Adipose tissue (tissue), 3 donors: ENCODE results near the gene CTNNA2. TPM values are rescaled to one million over a fixed set of nuclear protein-coding genes. Genes with fewer than 3 reads are reported as not detected.

Experiments
- H3K27ac ChIP-seq: one replicate; pipeline ENCODE4 v1.5.1; 2013; ENCODE audit warnings: low read depth, low read length
- WGBS, 3 donors: extraction: QIAGEN DNeasy Blood & Tissue Kit; methylation state at CpG; one replicate each; pipeline ENCODE4 v1.1.7; 2013; 5-methylcytosine and 5-hydroxymethylcytosine counted together
- polyA plus RNA-seq, 3 donors: library from polyadenylated mRNA; stranded (reverse); fragments of 200-250 nt; gene quantifications; one replicate each; pipeline ENCODE4 v1.2.3, GENCODE V29; 2013
- donor health status: healthy with polysubstance abuse.
- donor health status: Bipolar disorder and iron deficiency.
- donor health status: healthy.

The CTNNA2 gene
- polyA plus RNA-seq, 3 donors: 0.07 to 0.47 TPM; not detected in 1

GRCh38 chr2:79980116-79980515 lies 467.3 kb downstream of the CTNNA2 start:
- WGBS, 3 donors: 39 to 76% (median 68%) methylated on average over 1 of the region's 1 CpG
- no peak overlapping the region for H3K27ac ChIP-seq

DNA sequence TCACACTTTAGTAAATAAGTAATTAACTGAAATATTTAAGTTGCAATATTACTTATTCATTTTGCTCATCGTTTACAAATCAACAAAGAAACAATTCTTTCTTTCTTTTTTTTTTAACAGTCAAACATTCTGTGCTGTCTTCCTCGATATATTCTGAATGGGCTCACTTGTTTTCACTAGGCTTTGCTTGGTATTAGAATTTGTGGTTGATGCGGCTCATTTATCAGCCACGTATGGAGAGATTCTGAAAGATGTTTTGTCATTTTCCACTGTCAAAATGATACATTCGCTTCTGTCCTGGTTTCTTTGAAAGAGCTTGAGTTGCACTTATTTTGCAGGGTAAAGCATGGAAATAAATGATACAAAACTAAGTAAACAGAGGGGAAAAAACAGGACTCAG lies 468.0 kb downstream of the CTNNA2 start:
- H3K27ac ChIP-seq: no peak overlapping the region
- WGBS, 3 donors: 50 to 82% (median 80%) methylated on average over 5 of the region's 5 CpGs

DNA sequence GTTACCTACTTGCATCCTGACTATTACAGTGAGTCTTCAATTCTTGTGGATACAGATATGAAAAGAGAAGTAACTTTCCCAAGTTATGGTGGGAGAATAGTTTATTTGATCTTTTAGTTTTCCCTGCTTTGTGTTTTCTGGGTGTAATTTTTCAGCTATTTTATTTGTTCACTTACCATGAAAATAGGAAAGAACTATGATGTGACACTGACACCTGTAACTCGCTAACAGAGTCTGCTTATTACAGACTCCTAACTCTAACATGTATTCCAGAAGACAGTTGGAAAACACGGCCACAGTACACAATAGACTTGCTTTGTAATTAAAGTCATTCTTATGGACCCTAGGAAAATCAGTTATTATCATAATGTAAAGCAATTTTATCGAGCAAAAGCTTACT lies 468.5 kb downstream of the CTNNA2 start:
- 67 to 84% (median 83%) methylated on average over 3 of the region's 3 CpGs for WGBS, 3 donors
- no peak overlapping the region for H3K27ac ChIP-seq

- WGBS, 3 donors: 67 to 77% (median 69%) methylated on average over 4 of the region's 4 CpGs
- no peak overlapping the region for H3K27ac ChIP-seq
These were observed 469.6 kb downstream of the CTNNA2 start for GRCh38 chr2:79982445-79982844.

- 27 to 61% (median 58%) methylated on average over 1 of the region's 1 CpG for WGBS, 3 donors
These were observed 471.6 kb downstream of the CTNNA2 start for GRCh38 chr2:79984476-79984875.

DNA sequence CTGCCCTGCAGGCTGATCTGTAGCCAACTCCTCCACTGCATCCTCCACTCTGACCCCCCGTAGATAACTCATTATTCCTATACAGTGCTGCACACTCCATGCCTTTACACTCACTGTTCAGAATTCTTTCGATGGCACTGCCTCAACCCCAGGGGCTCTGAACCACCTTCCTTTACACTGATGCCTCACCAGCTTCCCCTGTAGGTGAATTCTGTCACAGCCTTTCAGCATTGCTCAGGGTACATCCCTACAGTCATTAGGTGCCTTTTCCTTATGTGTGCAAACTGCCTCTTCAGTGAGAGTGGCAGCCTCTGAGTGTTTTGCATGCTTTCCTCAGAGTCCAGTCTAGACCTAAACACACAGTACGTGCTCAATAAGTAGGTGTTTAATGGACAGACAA lies 472.3 kb downstream of the CTNNA2 start:
- H3K27ac ChIP-seq: no peak overlapping the region
- WGBS, 3 donors: 75 to 88% (median 84%) methylated on average over 3 of the region's 3 CpGs

More at GRCh38 chr2:79984476-79984875, 471.6 kb downstream of the CTNNA2 start:
- H3K27ac ChIP-seq: no peak overlapping the region

GRCh38 chr2:79985571-79985970 lies 472.7 kb downstream of the CTNNA2 start:
- 68 to 91% (median 90%) methylated on average over 2 of the region's 2 CpGs for WGBS, 3 donors
- H3K27ac ChIP-seq: no peak overlapping the region

- WGBS, 3 donors: 29 to 34% (median 30%) methylated on average over 3 of the region's 3 CpGs
- H3K27ac ChIP-seq: no peak overlapping the region
These were observed 480.3 kb downstream of the CTNNA2 start for GRCh38 chr2:79993144-79993543.

DNA sequence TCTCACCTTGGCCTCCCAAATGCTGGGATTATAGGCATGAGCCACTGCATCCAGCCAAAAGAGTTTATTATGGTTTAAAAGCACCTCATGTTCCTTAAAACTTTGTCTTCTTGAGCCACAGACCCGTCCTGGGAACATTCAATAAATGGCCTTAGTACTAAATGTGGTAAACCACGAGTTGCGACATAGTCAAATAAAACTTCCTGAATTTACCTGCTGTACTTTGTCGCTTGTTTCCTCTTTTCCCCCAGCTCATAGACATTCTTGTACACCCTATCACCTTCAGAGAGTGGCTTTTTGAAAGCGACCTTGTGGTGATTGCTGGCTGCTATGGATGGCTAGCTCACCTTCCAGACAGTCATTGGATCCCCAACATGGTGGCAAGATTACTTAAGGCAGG lies 481.3 kb downstream of the CTNNA2 start:
- 49 to 70% (median 58%) methylated on average over 5 of the region's 5 CpGs for WGBS, 3 donors
- H3K27ac ChIP-seq: no peak overlapping the region

- no peak overlapping the region for H3K27ac ChIP-seq
These were observed 482.1 kb downstream of the CTNNA2 start for GRCh38 chr2:79994965-79995364.

DNA sequence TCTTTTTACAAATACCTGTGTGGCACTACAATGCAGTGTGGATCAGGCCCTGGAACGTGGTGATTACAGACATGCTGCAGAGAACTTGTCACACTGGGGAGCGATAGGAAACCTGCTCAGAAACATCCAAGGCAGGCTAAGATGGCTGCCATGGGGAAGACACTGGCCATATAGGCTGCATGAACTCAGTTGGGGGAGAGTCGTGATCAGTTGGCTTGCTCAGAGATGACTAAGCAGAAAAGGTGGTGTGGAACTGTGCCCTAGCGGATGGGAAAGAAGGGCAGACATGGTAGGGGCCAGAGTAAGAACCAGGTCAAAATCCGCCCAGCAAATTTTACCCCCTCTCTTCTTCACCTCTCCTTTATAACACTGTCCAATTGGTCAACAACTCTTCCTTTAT lies 483.9 kb downstream of the CTNNA2 start:
- no peak overlapping the region for H3K27ac ChIP-seq

DNA sequence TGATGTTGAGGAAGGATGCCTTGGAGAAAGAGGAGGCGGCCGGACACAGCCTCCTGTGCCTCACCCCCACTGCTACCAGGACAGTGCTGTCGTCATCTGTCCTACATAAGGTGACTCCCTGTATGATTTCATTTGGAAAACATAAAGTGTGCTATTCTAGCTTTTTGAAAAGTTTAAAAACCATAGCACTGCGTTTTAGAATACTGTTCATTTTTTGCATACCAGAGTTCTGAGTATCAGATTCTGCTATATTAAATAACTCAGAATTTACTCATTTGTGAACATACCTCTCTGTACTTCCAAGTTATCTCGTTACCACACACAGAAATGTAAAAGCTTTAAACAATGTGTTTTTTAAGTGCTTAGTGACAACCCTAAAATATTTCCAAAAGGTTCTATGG lies 488.9 kb downstream of the CTNNA2 start:
- 25 to 67% (median 62%) methylated on average over 5 of the region's 5 CpGs for WGBS, 3 donors

More for the DNA sequence above, 483.9 kb downstream of the CTNNA2 start:
- WGBS, 3 donors: 69 to 83% (median 81%) methylated on average over 5 of the region's 5 CpGs

GRCh38 chr2:80002112-80002511 lies 489.3 kb downstream of the CTNNA2 start:
- 60 to 66% (median 61%) methylated on average over 3 of the region's 3 CpGs for WGBS, 3 donors

More for the DNA sequence above, 488.9 kb downstream of the CTNNA2 start:
- H3K27ac ChIP-seq: no peak overlapping the region

DNA sequence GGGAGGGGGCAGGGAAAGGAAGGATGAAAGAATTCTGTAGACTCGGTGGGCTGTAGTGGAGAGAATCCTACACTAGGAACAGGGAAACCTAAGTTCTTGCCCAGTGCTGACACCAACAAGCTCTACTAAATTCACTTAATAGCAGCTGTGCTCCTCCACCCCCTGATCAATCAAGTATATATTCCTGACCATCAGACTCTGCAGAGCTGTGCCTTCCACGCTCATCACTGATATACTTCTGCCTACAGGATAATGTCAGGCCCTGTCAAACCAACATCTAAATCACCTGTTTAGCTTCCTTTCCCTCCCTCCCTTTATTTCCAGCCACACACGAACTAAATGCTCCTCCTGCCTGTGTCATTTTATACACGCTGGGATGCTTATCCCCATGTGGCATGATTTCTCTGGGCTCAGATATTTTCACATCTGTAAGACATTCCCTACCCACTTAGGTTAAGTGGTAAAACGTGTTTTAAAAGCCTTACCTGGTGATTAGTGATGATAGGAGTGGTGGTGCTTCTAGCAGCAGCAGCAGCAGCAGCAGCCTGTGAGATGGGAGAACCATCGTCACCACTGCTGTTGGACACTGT lies 489.8 kb downstream of the CTNNA2 start:
- H3K27ac ChIP-seq: no peak overlapping the region
- 59 to 67% (median 65%) methylated on average over 6 of the region's 6 CpGs for WGBS, 3 donors

More at GRCh38 chr2:80002112-80002511, 489.3 kb downstream of the CTNNA2 start:
- no peak overlapping the region for H3K27ac ChIP-seq

DNA sequence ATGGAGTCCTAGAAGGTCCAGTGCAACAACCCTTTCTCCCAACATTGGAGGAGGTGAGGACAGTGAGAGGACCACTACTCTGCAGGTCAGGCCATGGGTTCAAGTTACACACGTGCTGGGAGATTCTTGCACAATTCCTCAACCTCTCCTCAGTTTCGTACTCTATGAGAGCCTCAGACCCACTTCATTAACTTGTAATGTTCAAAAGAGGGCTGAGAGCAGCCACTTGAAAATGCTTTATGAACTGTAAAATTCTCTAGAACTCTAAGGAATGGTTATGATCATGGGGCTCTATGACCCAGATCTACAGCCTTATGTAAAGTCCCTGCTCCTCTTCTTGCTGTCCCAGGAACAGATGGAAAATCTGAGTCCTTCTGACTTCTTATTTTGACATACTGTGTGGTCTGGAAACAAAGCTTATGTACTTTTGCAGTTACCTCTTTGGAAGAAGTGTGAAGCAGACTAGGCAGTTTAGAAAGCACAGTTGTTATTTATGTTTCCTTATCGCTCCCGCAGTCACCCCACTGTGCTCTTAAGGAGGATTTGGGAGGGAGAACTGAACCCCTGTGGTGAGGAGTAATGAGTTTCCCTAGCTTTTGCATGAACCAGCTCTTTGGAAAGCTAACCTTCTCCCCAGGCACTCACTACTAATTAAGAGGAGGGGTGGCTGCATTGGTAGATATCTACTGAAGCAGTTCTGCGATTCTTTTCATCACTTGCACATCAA lies 495.1 kb downstream of the CTNNA2 start:
- H3K27ac ChIP-seq: no peak overlapping the region
- WGBS, 3 donors: 26 to 39% (median 31%) methylated on average over 5 of the region's 5 CpGs

GRCh38 chr2:80008596-80008995 lies 495.7 kb downstream of the CTNNA2 start:
- WGBS, 3 donors: 47 to 70% (median 63%) methylated on average over 4 of the region's 4 CpGs
- H3K27ac ChIP-seq: no peak overlapping the region

DNA sequence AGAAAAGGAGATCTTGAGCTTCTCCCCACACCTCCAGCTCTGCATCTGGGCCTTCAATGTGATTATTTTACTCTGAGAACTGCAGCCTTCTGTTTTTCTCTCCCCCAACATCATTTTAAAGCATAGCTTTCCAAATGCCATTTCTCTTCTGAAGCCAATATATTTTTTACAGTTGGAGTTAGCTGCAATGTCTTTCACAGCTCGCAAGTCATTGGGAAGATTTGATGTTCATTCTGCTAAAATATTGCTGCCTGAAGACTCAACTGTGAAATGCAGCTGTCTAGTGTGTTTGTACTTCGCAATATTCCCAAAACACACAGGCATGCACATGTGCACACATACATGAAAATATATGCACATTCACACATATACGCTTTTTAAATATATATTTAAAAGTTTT lies 496.4 kb downstream of the CTNNA2 start:
- 82 to 94% (median 89%) methylated on average over 3 of the region's 3 CpGs for WGBS, 3 donors
- no peak overlapping the region for H3K27ac ChIP-seq

- H3K27ac ChIP-seq: no peak overlapping the region
- 75 to 87% (median 79%) methylated on average over 3 of the region's 3 CpGs for WGBS, 3 donors
These were observed 499.2 kb downstream of the CTNNA2 start for GRCh38 chr2:80012061-80012460.

DNA sequence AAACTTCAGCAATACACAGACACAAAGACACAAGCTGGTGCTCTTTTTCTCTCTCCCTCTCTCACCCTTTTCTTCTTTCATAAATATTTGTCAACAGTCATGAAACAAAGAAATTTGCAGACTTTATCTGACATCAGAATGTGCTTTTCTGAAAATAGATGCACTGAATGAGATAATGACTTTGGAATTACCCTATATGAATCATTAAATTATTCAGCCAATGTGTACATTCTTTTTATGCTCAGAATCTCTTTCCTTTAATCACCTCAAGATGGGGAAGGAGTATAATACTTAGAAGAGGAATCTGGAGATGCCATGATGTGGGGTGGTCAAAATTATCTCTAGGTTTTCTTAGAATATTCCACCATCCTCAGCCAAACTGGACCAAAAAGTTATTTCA lies 501.8 kb downstream of the CTNNA2 start:
- H3K27ac ChIP-seq: no peak overlapping the region

- no peak overlapping the region for H3K27ac ChIP-seq
- 42 to 79% (median 77%) methylated on average over 5 of the region's 5 CpGs for WGBS, 3 donors
These were observed 503.3 kb downstream of the CTNNA2 start for GRCh38 chr2:80016171-80016570.
